ELF-1 (cell line): ENCODE measurements around the gene ELFN1.

Source experiments
- DNase-seq: peaks from one replicate; pipeline ENCODE4 v3.0.0-alpha.2; 2016; ENCODE audit warnings: low read depth, low spot score

The ELFN1 gene

GRCh38 chr7:1675673-1676549 is 5.8 kb downstream of the ELFN1 start:
- no peak for DNase-seq

GRCh38 chr7:1676550-1677078 is 6.5 kb downstream of the ELFN1 start:
- no peak for DNase-seq

- DNase-seq, result no peak
These were observed 7.4 kb downstream of the ELFN1 start for GRCh38 chr7:1677206-1678080.

GRCh38 chr7:1678081-1678543 is 8.0 kb downstream of the ELFN1 start:
- DNase-seq, result no peak

GRCh38 chr7:1678571-1679325 is 8.7 kb downstream of the ELFN1 start:
- DNase-seq, result no peak

GRCh38 chr7:1679326-1679965 is 9.4 kb downstream of the ELFN1 start:
- DNase-seq, result no peak

- no peak for DNase-seq
These were observed 10.1 kb downstream of the ELFN1 start for GRCh38 chr7:1679966-1680730.

- no peak for DNase-seq
These were observed 11.5 kb downstream of the ELFN1 start for GRCh38 chr7:1681581-1681980.

- DNase-seq, result no peak
These were observed 15.0 kb downstream of the ELFN1 start for GRCh38 chr7:1685000-1685624.

- no peak for DNase-seq
These were observed 18.5 kb downstream of the ELFN1 start for GRCh38 chr7:1688542-1688941.

GRCh38 chr7:1689311-1689710 is 19.2 kb downstream of the ELFN1 start:
- DNase-seq, result peak; percentile 0

GRCh38 chr7:1690359-1690958 is 20.4 kb downstream of the ELFN1 start:
- no peak for DNase-seq

GRCh38 chr7:1691096-1691495 is 21.0 kb downstream of the ELFN1 start:
- peak; percentile 0 for DNase-seq

- peak; percentile 1 for DNase-seq
These were observed 21.8 kb downstream of the ELFN1 start for GRCh38 chr7:1691601-1692514.

- peak; percentile 0 for DNase-seq
These were observed 22.7 kb downstream of the ELFN1 start for GRCh38 chr7:1692515-1693418.

GRCh38 chr7:1693419-1693990 is 23.4 kb downstream of the ELFN1 start:
- no peak for DNase-seq

- peak; percentile 84 for DNase-seq
These were observed 24.0 kb downstream of the ELFN1 start for GRCh38 chr7:1693991-1694524.
